ENCODE results near the gene SYTL1.

Gene SYTL1

DNA sequence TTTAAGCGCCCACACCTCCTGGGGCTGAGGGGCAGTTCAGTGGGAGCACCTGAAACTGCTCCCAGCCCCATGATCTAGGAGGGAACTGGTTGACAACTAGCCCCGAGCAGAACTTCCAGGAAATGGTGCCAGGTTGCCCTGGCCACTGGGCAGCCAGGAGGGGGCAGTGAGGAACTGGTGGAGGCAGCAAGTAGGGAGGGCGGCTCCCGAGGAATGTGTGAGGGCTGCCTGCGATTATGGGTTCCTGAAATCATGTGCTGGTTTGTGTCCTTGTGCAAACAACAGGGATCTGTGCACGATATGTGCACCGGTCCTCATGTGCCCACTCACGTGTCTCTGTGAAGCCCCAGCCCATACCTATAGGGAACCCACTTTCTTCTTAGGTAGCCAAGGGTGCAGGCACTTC is 60.5 kb downstream of the SYTL1 start:
- Histone ChIP-seq H3K27me3 (ENCODE audit: low read depth, low read length) (no peaks in the 10 kb centered on the region), H3K36me3 (ENCODE audit: control insufficient read depth in 1 of 2, insufficient read depth in 2 of 2, low read length in 2 of 2) (peaks cover 3 to 11% of the 10 kb centered on the region in 2 donors), H3K4me1 (ENCODE audit: control insufficient read depth in 1 of 2, insufficient read depth in 2 of 2, low read length in 2 of 2) (peaks cover 17 to 64% of the 10 kb centered on the region in 2 donors), H3K9me3 (ENCODE audit: control insufficient read depth in 1 of 2, low read length in 2 of 2) (no peaks in the 10 kb centered on the region), H3K4me3 (ENCODE audit: low read depth in 1 of 2, low read length in 2 of 2) (no peak overlapping the region), H3K27ac (ENCODE audit: low read length) (peak overlapping the region; percentile 36)

DNA sequence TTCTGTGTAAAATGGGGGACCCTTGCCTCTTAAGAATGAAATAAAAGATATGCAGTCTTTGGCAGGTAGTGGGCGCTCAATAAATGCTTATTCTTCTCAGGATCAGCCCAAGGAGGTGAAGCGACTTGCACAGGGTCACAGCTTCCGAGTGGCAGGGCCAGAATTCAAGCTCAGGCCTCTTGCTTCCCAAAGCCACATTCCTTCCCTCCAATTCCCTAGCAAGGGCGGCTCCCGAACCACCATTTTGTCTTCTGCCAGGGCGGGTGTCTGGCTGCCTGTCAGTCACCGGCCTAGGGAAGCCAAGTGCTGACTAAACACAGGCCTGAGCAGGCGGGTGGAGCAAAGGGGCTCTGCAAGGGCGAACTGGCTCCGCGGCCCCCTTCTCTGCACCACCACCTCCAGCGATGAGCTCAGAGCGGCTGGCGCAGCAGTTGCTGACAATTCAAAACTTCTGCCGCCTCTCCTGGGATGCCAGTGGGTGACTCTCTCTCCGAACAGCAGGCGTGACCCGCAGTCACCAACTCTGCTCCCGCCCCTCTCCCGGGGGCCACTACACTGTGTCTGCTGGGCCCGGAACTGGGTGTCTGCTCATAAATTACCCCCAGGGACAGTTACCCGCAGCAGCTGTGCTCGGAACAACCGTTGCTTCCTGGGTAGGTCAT is 61.4 kb downstream of the SYTL1 start:
- H3K27ac ChIP-seq (ENCODE audit: low read length) = peak overlapping the region; percentile 36
- H3K4me3 ChIP-seq (ENCODE audit: low read depth in 1 of 2, low read length in 2 of 2) = peak overlapping the region; percentile 1 to 5
- no peaks in the 10 kb centered on the region for H3K27me3 ChIP-seq (ENCODE audit: low read depth, low read length)
- peaks cover 12 to 19% of the 10 kb centered on the region in 2 donors for H3K36me3 ChIP-seq (ENCODE audit: control insufficient read depth in 1 of 2, insufficient read depth in 2 of 2, low read length in 2 of 2)
- peaks cover 17 to 64% of the 10 kb centered on the region in 2 donors for H3K4me1 ChIP-seq (ENCODE audit: control insufficient read depth in 1 of 2, insufficient read depth in 2 of 2, low read length in 2 of 2)
- no peaks in the 10 kb centered on the region for H3K9me3 ChIP-seq (ENCODE audit: control insufficient read depth in 1 of 2, low read length in 2 of 2)

Data from muscle layer of duodenum (tissue), 2 donors.